HG03108 (cell line): Measurements from ENCODE around the gene SMPD4.
"Not testable (repeated sequence)": the region's sequence is repeated elsewhere in the genome, so short reads cannot be mapped to it uniquely, and the experiment has no call there.

Experiments
- ATAC-seq: cut with Tn5 transposase; IDR thresholded peaks from one replicate; pipeline ENCODE4 v1.9.1; 2021; ENCODE audit warnings: moderate library complexity; ENCODE audit not compliant: unreplicated experiment

The SMPD4 gene

DNA sequence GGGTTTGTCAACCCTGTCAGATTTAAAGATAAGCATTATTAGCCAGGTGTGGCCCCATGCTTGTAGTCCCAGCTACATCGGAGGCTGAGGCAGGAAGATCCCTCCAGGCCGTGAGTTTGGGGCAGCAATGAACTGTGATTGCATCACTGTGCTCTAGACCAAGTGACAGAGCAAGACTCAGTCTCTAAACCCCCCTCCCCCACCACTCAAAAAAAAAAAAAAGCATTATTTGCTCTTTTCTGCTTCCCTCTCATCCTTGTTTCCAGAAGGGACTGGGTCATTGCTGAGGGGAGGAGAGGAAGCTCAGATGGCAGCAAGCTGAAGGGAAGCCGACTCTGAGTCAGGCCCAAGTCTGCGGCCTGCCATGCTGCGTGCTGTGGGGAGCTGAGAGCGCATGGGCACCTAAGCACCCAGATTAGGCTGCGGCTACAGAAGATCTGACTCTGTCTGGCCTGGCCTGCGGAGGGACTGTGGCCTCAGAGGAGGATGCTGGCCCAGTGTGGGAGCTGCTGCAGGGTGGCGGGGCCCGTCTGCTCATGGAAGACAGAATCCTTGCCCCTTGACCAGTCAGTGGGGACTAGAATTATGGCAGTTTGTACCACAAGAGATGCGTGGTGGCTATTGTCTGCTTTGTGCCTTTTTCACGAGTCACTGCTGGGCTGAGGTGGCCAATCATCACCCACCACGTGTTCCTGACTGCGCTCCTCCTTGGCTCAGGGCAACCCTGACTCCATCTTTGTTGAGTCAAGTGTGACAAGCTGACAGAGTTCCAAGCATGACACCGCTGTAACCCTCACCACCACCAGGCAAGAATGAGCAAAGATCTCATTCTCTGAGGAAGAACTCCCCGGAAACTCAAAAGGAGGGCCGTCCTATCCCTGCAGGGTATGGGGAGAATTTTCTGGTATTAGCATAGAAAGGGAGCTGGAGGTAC lies 6.7 kb upstream of the SMPD4 start:
- not testable (repeated sequence) for ATAC-seq

DNA sequence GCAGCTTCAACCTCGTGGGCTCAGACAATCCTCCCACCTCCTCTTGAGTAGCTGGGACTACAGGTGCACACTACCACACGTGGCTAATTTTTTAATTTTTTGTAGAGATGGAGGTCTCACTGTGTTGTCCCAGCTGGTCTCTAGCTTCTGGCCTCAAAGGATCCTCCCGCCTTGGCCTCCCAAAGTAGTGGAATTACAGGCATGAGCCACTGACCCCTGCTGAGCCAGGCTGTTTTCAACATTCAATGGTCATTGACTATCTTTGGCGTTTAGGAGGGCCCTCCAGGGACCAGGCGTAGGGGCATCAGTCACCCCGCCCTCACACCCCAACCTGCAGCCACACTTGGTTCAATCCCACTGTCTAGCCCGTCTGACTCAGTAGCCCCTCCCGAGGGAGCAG lies 5.9 kb upstream of the SMPD4 start:
- ATAC-seq, result no peak

DNA sequence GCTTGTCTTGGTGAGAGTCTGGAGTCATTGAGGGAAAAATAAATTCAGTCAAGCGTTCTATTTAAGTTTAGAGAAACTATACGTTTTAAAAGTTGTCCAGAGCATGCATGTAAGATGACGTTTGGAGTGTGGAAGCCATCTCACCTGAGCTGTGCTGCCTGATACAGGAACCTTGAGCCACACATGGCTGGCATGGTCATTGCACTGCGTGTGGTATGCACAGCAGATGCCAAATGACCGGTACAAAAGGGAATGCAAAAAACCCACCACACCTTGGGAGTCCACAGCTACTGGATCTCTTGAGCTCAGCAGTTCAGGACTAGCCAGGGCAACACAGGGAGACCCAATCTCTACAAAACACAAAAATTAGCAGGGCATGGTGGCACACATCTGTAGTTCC lies 5.0 kb upstream of the SMPD4 start:
- ATAC-seq, result no peak

DNA sequence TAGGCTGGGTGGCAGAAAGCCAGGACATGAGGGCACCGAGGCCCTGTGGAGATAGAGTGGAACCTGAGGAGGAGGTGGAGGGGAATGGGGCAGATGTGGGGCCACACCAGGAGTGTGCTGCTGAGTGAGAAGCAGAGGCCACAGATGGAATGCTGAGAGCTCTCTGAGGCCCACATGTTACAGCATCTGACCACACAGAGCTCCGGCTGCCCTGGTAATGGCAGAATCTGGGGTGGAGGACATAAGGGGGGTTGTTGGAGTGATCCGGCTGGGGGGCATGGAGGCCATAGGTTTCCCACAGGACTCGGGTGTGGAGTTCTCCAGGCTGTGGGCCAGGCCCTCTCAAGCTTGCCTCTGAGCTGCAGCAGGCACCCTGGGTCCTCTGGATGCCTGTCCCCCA lies 4.5 kb upstream of the SMPD4 start:
- ATAC-seq, result no peak

DNA sequence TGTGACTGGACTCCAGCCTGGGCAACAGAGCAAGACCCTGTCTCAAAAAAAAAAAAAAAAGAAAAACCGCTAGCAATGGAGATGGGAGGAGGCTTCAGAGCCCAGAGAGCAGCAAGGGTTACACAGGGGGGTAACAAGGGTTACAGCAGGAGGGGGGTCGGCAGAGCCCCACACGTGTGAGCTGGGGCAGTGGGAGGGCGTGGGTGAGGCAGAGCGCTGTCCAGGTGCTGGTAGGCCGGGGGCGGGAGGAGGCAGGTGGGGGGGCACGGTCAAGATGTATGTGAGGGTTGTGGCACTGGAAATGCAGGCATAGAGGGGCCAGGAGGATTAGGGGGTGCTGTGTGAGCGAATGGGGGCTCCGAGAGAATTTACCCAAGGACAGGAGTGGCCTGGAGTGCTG lies 4.0 kb upstream of the SMPD4 start:
- ATAC-seq, result no peak

DNA sequence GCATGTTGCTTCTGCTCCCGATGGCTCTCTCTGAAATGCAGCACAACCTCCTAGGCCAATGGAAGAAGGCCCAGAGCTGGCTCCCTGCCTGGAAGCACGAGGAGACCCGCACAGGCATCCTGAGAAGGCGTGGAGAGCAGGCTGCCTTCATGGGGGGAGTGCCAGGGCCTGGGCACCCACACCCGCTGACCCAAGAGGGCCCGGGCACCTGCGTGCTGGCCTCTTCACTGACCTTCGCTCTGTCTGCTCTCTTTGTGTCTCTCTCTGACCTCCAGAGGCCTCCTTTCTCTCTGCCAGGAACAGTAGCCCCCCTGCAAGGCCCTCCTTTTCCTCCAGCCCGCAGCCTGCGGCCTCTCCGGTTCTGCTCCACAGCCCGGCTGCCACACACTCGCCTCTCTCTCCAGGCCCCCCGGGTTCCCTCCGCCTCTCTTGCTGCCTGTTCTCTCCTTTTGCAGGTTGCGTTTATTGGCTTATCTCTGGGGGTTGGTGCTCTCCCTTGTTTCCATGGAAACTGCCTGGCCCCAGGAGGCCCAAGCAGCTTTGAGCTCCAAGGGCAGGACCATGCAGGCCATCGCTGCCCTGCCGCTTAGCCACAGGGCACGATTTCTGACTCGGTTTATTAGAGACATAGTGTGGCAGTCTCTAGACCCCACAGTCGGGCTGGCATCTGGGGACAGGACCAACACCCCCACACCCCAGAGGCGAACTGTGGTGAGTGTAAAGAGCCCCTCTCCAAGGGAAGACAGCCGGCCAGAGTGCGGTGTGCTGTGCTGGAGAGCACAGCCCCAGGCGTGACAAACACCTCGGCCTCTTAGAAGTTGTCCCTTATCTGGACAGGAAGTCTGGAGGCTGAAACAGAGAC lies 2.3 kb upstream of the SMPD4 start:
- ATAC-seq, result no peak

DNA sequence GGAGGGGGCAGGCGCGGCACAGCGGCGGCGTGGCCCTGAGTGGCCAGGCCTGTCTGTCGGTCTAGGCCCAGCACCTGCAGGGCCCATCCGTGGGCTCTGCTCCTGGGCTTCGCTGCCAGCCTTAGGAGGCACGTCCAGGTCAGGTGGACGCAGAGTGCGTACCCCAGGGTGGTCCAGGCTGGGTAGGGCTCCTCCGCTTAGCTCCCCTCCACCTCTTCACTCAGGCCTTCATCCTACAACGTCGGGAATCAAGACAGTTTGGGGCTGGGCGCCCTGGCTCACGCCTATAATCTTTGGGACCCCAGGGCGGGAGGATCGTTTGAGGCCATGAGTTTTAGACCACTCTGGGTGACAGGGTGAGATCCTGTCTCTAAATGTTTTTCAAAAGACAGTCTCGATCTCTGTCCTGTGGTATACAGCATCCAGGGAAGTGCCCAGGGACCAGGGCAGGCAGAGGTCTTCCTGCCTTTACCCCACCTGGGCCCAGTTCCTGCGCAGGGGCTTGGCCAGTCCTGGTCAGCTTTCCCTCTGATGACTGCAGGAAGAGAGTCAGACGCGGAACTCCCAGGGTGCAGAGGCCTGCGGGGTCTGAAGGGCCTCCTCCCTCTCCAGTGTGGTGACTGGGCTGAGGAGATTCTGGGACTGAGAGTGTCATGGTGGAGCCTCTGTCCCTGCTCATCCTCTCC lies 1.6 kb upstream of the SMPD4 start:
- peak; percentile 4 for ATAC-seq

DNA sequence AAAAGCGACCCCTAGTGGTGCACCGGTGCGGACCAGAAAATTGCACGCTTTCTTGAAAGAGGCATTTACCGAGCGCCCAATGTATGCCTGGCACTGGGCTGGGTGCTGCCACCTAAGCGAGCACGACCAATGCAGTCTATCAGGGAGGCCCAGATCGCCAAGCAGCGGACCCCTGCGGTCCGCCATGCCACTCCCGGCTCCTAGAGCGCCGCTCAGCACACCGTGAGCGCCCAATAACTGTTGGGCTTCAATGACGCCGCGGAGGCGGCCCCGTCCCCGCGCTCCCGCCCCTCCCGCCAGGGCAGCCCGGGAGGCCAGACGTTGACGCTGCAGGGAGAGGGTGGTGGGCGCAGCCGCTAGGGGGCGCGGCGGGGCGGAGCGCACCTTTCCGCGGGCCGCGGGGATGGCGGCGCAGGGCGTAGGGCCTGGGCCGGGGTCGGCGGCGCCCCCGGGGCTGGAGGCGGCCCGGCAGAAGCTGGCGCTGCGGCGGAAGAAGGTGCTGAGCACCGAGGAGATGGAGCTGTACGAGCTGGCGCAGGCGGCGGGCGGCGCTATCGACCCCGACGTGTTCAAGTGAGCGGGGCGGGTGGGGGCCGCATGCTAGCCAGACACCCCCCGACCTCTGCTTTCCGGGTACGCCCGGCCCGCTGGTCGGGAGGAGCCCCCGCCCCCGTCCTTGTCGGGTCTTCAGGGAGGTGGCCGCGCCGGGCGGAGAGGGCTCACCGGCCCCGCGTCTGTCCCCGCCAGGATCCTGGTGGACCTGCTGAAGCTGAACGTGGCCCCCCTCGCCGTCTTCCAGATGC lies 679 bp upstream of the SMPD4 start, which contains the start of gene MZT2B:
Gene MZT2B, plus strand, starts transcription at position 383 of the 803 bp plus-strand sequence. Its CDS starts 21 bp downstream, at position 404.
- ATAC-seq, result peak; percentile 80

DNA sequence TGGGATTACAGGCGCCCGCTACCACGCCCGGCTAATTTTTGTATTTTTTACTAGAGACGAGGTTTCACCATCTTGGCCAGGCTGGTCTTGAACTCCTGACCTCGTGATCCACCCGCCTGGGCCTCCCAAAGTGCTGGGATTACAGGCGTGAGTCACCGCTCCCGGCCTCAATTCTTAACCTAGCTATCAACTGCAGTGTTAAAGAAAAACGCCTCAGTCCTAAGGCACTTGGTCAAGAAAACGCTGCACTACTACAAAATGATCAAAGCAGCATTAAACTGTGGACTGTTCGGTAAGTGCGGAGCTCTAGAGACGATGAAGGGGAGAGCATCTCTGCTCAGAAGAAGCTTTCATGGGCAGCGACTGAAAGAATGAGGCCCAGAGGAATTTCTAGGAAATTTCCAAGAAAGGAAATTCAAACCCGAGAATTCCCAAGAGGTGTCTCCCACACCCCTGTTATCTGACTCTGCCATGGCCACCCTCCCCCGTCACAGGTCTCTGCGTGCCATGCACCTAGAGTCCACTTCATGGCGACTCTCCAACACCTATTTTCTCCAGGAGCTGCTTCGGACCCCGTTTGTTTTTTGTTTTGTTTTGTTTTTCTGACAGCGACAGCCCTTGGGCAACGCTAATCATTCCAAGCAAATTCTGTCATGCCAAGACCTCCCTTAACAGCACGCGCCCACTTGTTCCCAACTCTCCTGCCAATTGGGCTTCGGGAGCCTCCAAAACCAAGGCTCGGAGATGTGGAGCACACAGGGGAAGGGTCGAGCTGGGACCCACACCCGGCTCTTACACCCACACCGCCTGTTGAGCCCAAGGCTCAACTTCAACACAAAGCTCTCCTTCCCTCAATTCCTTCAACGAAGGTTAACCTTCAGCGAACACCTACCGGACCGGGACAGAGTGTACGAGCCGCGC lies 738 bp downstream of the SMPD4 start:
- ATAC-seq, result not testable (repeated sequence)

DNA sequence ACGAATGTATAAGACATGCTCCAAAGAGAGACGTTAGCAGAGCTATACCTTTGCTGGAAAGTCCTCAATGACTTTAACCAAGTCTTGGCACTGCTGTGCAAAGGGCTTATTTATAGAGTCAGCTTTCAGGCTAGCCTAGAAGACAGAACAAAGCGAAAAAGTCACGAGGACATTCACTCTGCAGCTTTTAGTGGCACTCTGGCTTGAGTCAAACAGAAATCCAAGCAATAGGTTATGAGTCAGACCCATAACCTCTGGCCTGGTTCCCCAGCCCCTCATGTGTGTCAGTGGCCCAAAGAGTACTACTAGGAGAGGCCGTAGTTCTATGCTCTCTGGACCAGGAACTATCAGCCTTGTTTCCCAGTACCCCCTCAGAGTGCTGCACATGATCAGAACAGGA lies 6.5 kb downstream of the SMPD4 start:
- peak; percentile 65 for ATAC-seq

DNA sequence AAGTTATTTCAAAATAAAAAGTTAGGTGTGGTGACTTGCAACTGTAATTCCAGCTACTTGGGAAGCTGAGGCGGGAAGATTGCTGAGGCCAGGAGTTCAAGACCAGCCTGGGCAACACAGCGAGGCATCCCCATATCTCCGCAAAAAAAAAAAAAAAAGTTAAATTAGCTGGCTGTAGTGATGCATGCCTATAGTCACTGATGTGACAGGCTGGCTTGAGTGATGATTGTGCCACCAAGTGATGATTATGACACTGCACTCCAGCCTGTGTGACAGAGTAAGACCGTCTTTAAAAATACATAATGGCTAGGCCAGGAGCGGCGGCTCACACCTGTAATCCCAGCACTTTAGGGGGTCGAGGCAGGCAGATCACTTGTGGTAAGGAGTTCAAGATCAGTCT lies 11.5 kb downstream of the SMPD4 start:
- no peak for ATAC-seq

DNA sequence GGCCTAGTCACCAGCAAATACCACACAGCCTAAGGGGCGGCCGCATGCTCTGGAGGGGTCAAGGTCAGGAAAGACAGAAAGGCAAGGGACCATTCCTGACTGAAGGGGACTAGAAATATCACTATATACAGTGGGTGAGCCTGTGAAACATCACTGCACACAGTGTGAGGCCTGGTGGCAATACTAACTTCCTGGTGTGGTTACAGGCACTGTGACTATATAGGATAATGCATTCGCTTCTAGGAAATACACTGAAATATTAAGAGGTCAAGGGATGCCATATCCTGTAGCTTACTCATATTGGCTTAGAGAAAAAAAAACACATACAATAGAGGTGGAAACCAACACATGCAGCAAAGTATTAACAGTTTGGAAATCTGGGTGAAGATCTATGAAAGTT lies 12.2 kb downstream of the SMPD4 start:
- ATAC-seq, result not testable (repeated sequence)

DNA sequence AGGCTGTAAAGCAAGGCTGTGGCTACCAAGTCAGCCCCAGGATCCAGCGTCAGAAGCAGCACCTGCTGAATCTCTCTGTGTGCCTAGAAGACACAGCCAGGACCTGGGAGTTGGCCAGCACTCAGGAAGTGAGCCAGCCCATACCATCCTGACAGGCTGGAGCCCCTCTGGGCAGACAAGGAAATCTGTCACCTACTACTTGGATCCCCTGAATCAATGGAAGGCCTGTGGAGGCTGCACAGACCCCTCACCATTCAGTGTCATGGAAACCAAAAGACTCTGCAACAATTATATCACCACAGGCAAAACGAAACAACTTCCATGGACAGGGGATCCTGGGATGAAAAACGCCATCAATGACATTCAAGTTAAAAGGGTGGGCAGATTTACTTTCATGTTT lies 14.8 kb downstream of the SMPD4 start:
- not testable (repeated sequence) for ATAC-seq

DNA sequence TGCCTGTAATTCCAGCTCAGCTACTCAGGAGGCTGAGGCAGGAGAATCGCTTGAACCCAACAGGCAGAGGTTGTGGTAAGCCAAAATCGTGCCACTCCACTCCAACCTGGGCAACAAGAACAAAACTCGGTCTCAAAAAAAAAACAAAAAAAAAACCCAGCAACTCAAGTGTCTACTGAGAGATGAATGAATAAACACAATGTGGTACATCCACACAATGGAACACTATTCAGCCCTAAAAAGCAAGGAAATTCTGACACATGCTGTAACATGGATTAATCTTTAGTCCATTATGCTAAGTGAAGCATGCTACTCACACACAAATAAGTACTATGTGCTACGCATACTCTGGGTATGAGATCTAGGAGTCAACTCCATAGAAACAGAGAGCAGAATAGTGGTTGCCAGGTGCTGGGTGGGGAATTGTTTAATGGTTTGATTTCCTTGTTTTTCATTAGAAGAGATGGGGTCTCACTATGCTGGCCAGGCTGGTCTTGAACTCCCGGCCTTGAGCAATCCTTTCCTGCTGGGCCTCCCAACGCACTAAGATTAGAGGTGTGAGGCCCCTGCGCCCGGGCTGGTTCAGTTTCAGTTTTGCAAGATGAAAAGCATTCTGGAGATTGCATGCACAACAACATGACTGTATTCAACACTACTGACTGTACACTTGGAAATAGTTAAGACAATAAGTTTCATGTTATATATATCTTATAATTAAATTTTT lies 15.9 kb downstream of the SMPD4 start:
- no peak for ATAC-seq

DNA sequence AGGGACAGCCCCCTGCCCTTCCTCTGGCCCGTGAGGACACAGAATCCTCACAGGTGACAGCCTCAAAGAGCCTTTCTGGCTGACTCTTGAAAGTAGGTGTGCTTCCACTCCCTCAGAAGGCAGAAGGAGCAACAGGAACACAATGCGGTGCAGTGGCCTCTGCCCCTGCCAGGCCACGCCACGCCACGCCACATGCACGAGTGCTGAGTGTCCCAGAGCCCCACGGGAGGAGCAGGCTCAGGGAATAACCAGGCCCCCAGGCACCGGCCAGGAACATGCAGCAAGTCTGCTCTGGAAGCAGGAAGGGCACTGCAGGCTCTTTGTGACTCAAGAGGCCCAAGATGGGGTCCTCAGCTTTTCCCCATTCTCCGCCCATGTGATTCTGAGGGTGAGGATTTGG lies 18.4 kb downstream of the SMPD4 start:
- no peak for ATAC-seq

DNA sequence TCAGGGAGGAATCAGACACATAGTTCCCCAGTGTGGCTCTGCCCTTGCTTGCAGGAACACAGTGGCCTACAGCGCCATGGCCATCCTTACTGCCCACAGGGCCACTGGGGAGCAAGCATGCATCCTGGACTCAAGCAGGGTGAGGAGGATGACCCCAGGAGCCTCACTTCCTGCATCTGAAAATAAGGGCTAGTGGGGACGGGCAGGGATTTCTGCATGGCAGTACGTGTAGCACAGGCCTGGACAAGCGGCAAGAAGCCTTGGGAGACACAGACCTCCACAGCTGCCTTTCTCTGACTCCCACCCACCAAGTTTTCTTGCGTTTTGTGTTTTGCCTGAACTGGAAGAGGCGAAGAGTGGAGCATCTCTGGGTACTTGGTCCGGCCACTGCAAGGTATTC lies 18.9 kb downstream of the SMPD4 start:
- ATAC-seq, result not testable (repeated sequence)

DNA sequence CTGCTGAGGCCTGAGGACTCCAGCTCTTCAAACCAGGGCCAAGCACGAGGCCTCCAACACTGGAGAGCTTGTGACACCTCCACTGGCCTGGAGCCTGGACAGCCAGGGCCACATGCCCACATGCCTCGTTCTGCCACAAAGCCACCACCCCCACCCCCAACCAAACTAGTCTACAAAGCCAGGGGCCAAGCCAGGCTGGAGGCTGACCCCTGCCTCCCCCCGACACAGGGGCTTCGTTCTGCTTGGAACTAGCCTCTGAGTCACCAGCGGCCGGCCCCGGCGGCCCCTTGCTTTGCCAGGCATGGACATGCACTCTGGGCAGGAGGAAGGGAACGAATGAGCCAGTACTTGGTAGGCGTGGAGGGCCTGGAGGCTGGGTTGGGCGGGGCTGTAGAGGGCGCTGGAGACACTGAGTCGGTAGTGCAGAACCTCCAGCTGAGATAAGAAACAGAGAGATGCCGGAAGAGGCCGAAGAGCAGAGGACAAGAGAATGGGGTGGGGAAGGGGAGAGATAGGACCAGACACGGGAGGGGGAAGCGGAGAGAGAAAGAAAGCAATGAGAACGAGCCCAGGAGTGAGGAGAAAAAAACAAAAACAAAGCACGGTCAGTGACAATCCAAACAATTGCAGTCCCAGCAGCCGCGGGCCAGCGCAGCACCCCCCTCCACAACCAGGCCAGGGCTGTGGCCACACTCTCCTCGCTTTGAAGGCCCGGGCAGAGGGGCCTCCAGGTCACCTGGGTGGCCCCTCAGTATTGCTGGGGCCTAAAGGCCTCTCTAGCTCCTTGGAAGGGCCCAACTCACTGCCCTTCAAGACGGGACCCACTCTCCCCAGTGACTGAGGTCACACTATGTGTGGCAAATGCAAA lies 20.3 kb downstream of the SMPD4 start:
- ATAC-seq, result not testable (repeated sequence)

DNA sequence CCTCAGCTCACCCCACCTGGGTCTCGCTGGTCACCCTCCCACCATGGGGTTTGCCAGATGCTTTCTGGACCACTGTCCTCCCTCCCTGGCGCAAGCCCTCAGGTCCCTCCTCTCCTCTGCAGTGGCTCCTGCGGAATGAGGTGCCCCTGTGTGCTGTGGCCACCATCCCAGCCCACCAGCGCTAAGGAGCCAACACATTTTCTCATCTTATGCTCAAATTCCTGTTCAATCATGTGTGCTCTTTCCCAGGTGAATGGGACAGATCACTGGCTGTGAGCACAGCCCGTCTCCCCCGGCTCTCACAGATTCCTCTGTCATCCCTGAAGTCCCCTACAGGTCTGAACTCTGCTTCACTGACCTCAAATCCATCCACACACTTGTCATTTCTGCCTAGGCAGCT lies 21.3 kb downstream of the SMPD4 start:
- no peak for ATAC-seq
